Measurements from ENCODE around the gene ID3.
"Not testable (repeated sequence)": the region's sequence is repeated elsewhere in the genome, so short reads cannot be mapped to it uniquely, and the experiment has no call there.

ID3 gene

DNA sequence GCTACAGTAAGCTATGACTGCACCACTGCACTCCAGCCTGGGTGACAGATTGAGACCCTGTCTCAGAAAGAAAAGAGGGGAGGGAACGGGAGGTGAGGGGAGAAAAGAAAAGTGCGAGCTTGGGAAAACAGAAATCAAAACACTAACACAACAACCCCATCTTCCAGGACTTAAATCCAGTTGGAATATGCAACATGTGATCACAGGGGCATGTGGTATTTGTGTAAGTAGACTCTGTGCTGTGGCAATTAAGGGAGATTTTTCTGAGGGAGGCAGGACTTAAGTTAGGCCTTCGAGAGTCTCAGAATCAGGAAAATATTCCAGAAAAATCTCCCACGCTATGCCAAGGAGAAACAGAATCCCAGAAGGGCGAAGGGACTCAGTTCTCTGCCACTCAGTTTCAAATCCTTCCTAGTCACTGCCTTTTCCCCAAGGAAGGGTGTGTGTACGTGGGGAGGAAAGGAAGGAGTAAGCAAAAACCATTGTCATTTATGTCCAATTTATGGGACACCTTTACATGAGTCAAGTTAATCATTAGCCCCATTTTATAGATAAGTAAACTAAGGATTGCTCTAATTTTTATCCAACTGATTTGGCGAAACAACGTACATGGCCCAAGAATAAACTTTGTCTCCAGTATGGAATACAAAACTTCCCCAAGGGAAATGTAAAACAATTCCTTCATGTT lies 12.3 kb downstream of the ID3 start:
- no peak for DNase-seq

DNA sequence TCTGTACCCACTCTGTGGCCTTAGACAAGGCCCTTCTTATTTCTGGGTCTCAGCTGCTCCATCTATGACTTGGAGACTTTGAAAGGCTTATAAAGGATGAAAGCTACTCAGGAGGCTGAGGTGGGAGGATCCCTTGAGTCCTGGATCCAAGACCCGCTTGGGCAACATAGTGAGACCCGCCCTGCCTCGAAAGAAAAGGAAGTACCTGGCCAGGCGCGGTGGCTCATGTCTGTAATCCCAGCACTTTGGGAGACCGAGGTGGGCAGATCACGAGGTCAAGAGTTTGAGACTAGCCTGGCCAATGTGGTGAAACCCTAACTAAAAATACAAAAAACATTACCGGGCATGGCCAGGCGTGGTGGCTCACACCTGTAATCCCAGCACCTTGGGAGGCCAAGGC lies 13.4 kb downstream of the ID3 start:
- no peak for DNase-seq

DNA sequence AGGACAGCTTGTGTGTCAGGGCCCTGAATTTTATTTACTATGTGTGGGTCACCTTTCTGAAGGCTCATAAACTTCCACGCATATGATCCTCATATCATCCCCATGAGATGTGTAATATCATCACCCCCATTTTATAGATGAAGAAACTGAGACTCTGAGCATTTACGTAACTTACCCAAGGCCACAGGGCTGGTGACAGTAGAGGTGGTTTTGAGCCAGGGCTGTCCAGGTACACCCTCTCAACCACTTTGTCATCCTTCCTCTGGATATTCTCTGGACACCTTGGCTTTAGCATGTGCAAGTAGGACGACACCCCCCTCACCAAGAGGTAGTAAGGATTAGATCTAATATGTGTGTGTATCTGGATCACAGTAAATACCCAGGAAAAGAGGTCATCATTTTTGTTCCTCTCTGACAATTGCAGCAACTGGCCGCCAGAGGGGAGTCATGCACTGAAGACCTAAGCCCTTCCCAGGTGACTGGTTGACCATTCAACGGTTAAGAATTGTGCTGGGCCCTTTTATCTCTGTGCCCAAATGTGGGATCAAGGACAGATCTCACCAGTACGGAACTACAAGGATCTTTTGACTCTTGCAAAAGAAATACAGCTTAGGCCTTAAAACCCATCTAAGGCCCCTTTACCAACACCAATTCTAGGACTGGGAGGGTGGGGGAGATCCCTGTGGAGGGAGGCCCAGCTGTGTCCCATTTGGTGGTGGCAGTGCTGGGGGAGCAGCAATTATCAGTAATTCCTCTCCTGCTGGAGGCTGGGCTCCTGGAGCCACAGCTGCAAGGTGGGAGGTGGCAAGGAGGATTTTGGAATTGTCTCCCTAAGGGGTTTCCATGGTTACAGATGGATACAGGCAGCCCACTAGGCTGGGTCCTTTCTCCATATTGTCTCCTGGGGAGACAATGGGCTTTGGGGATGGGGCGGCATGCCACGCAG lies 14.6 kb downstream of the ID3 start:
- DNase-seq: no peak

GRCh38 chr1:23543707-23544443 lies 15.4 kb downstream of the ID3 start:
- DNase-seq: no peak

GRCh38 chr1:23542940-23543339 lies 16.4 kb downstream of the ID3 start:
- DNase-seq: not testable (repeated sequence)

- peak in 1 of 2 experiments; percentile 14 for DNase-seq
Measured at GRCh38 chr1:23539698-23540266, 19.5 kb downstream of the ID3 start.

DNA sequence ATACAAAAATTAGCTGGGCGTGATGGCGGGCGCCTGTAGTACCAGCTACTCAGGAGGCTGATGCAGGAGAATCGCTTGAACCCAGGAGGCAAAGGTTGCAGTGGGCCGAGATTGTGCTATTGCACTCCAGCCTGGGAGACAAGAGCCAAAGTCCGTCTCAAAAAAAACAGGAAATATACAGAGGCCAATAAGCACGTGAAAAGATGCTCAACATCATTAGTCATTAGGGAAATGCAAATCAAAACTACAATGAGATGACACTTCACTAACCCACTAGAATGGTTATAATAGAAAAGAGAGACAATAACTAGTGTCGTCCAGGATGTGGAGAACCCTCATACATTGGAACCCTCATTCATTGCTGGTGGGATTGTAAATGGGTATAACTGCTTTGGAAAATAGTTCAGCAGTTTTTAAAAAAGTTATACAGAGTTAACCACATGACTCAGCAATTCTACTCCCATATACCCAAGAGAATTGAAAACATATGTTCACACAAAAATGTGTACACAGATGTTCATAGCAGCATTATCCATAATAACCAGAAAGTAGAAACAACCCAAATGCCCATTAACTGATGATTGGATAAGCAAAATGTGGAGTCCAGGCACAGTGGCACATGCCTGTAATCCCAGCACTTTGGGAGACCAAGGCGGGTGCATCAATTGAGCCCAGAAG lies 21.9 kb downstream of the ID3 start:
- no peak for DNase-seq

DNA sequence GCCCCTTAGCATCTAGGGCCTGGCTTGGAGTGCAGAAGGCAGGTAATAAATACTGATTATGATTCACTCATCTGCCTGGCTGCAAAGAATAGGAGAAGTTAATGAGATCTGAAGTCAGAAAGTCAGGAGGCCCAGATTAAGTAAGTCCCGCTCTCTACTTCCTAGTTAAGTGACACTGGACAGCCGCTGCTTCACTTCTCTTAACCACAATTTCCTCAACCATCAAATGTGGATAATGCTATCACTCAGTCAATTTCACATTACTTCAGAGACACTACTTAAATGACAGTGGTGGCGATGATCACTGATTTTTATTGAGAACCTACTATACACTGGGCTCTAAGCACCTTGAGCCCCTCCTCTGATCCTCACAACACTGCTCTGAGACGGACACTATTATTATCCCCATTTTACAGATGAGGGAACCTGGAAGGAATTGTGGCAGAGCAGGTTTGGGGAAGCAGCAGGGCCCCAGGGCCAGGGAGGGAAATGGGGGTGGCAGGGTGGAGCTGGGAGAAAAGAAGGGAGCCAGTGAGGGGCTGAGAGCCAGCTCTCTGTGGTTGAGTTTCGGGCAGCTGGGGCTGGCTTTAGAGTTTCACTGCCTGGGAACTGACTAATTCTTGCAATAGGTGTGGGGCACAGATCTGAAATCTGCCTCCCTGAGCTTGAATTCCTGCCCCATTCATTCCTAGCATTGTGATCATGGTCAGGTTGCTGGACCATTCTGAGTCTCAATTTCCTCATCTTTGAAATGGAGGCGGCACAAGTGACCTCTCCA lies 25.9 kb downstream of the ID3 start:
- no peak for DNase-seq

DNA sequence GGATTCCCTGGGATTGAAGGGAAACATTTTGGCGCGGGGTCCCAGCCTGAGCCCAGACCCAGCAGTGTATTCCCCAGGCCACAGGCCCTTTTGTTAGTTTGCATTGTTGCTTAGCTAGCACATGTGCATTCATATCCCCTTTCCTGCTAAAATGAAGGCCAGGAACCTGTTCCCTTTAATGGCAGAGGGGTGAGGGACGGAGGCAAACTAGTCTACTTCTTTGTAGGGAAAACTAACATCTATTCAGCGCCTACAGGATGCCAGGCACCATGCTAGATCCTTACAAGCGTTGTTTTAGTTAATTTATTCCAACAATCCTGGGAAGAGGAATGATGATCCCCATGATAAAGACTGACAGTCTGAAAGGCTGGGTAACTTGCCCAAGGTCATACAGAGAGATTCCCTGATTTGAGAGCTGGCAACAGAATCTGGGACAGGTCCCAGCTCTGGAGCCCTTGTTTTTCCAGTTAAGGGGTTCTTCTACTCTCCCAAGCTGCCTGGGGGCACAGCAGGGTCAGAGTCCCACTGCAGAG lies 27.7 kb downstream of the ID3 start:
- no peak for DNase-seq

DNA sequence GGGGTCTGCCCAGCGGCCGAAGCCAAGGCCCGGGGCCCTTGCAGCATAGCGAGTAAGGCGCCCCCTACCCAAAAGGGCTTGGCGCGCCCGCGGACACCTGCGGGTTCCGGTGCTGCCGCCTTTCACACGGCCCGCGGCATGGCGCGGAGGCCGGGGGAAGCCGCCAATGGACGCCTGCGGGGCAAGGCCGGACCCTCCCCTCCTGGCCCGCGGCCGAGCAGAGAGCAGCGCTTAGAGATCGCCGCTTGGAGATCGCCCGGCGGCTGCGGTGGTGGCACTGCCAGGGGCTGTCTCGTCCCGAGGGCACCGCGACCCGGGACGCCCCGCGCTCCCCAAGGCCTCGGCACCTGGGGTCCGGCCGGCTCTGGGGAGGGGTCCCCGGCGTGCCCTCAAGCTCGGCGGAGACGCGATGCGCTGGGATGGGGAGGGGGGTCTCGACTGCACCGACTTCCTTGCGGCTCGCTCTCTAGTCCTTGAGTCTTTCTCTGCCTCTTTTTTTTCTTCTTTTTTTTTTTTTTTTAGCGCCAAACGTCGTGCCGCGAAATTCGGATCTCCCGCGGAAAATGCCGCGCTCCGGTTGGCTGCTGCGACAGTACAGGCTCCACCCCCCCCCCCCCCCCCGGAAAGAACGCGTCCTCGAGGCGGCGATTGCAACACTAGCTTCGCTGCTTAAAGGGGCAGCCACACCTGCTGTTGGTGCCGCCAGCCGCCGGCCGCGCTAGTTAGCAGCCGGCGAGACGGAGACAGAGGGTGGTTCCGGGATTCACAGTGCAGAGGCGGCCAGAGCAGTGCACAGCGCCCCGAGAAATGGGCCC lies 28.3 kb downstream of the ID3 start, which contains the start of gene E2F2:
Gene E2F2 (minus strand): TSS at position 487 of the 815 bp plus-strand sequence. CDS start 440 bp downstream, at position 47.
- no peak for DNase-seq

DNA sequence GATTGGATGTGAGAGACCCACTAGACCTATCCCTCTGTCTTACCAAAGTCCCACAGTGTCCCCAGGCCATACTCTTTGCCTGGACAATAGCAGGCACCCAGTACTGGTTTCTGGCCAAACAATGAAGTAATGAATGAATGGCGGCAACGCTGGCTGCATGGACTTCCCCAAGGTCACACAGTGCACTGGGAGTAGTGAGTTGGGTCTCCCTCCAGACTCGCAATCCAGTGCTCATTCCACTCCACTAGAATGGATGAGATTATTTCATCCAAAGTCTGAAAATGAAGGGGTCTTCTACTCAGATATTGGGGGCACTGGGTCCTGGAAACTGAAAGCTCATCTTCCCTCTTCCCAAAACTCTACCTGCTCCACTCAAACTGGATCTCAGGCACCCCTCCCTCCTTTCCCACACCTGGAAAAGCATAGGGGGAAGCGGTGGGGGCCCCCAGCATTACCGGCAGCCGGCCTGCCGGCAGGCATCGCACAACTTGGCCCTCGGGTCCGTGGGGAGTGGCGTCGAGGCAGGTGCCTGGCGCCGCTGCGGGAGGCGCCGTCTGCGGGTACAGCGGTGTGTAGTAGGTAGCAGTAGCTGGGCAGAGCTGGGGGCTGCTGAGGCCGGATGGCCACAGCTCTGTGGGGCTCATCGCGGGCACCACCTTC lies 29.1 kb downstream of the ID3 start:
- no peak for DNase-seq

- no peak for DNase-seq
Measured at GRCh38 chr1:23529146-23530086, 29.9 kb downstream of the ID3 start.

GRCh38 chr1:23528250-23528978 lies 30.9 kb downstream of the ID3 start:
- DNase-seq: no peak

- DNase-seq: no peak
Measured at GRCh38 chr1:23527900-23528249, 31.4 kb downstream of the ID3 start.

DNA sequence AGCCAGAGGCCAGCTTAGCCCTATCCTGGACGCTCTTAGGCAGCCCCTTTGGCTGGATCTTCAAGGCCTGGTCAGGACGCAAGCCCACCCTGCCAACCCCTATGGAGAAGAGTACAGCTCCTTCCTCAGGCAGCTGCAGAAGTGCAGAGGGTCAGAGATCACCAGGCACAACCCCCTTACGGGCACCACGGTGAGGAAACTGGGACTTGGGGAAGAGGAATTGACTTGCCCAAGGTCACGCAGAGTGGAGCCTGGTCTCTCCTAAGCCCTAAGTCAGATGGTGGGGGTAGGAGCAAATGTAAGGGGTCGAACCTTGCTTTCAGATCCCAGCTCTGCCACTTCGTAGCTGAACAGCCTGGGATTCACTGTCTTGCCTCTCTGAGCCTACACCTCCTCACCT lies 31.9 kb downstream of the ID3 start:
- DNase-seq: no peak

DNA sequence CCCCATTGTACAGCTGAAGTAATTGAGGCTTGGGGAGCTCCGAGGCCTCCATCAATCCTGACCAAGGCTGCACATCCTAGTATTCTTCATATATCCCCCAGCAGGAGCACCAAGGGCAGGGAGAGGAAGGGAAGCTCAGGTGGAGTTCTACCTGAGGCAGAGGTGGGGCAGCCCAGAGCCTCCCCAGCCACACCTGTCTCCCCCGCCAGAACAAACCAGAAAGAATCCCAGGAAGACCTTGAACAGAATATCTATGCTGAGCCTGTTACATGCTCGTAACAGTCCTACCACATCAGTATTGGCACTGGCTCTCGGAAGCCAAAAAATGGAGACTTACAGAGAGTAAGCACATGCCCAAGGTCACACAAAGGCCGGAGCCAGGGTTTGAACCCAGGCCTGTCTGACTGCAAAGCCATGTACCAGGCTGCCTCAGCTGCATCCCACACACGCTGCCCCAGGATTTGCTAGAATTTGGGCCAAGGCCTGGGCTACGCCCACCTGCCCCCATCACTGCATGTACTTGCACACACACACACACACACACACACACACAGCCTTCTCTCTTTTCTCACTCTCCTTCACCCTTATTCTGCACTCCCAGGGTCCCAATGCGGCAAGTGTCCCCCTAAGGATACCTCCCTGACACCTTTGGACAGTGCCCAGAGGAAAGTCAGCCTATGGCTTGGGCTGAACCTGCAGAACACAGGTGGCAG lies 32.8 kb downstream of the ID3 start:
- no peak for DNase-seq

DNA sequence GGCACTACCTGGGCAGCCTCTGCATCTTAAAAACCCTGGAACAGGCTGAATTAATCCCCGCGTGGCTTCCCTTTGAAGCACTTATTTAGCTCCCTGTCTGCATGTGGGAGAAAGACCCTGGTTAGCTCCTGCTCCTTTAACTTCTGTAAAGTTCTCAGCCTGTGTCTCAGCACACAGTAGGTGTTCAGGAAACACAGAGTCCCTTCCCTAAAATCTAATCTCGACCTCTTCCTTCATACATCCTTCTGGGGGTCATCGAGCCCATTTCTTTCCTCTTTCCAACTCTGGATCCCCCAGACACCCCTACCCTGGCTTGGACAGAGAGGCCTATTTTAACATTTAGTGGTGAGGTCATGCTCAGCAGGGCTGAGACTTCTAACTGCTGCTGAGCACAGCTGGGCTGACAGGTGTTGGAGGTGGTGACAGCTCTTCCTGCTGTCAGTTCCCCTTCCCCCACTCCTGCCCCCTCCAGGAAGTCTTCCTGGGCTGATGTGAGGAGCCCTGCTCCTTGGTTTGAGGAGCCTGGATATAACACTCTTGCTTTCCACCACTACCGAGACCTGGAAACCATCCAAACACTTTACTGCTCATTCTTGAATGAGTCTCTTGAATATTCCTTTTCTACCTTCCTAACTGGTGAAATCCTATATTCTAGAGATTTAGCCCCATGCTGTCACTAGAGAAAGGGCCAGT lies 33.6 kb downstream of the ID3 start:
- no peak for DNase-seq

Data from cerebellar nuclear complex (tissue), 1 donor.